ENCODE results near the gene COL8A1. TPM values are rescaled to one million over a fixed set of nuclear protein-coding genes. Genes with fewer than 3 reads are reported as not detected.

Gene COL8A1
- total and polyA plus RNA-seq, 3 donors from 2014 or later = 1.1 to 11.5 (median 1.3) TPM

- 34 to 41% methylated on average over 3 of the region's 3 CpGs for WGBS, 2 donors
- no peak overlapping the region for H3K4me3 ChIP-seq
- intact Hi-C loops (cut with DNase I; ENCODE audit: low total_unique reads) = no loop called here
- no peak overlapping the region for H3K27ac ChIP-seq
- no peaks in the 10 kb centered on the region for H3K4me1 ChIP-seq
- H3K36me3 ChIP-seq (ENCODE audit: low read depth, missing control alignments) = no peaks in the 10 kb centered on the region
- H3K9me3 ChIP-seq = no peaks in the 10 kb centered on the region
- DNase-seq = no peak
- H3K27me3 ChIP-seq = no peaks in the 10 kb centered on the region
- TF ChIP-seq CTCF (IDR thresholded peaks at IDR 0.05) (no peak), POLR2A (IDR thresholded peaks at IDR 0.05) (no peak)
Observed at GRCh38 chr3:99651531-99651930, 13.1 kb downstream of the COL8A1 start.

GRCh38 chr3:99656624-99657023 lies 18.2 kb downstream of the COL8A1 start:
- Histone ChIP-seq H3K27me3 (no peaks in the 10 kb centered on the region), H3K27ac (no peak overlapping the region), H3K4me3 (no peak overlapping the region), H3K36me3 (ENCODE audit: low read depth, missing control alignments) (no peaks in the 10 kb centered on the region), H3K4me1 (no peaks in the 10 kb centered on the region), H3K9me3 (no peaks in the 10 kb centered on the region)
- TF ChIP-seq CTCF (IDR thresholded peaks at IDR 0.05) (no peak), POLR2A (IDR thresholded peaks at IDR 0.05) (no peak)
- DNase-seq = no peak
- WGBS, 2 donors = 62 to 70% methylated on average over 3 of the region's 3 CpGs
- intact Hi-C loops (cut with DNase I; ENCODE audit: low total_unique reads) = no loop called here

GRCh38 chr3:99658274-99658673 lies 19.9 kb downstream of the COL8A1 start:
- Histone ChIP-seq H3K27me3 (no peaks in the 10 kb centered on the region), H3K4me3 (no peak overlapping the region), H3K27ac (no peak overlapping the region), H3K9me3 (no peaks in the 10 kb centered on the region), H3K4me1 (no peaks in the 10 kb centered on the region), H3K36me3 (ENCODE audit: low read depth, missing control alignments) (no peaks in the 10 kb centered on the region)
- 50 to 58% methylated on average over 2 of the region's 2 CpGs for WGBS, 2 donors
- intact Hi-C loops (cut with DNase I; ENCODE audit: low total_unique reads) = no loop called here
- TF ChIP-seq CTCF (IDR thresholded peaks at IDR 0.05) (no peak), POLR2A (IDR thresholded peaks at IDR 0.05) (no peak)
- DNase-seq = no peak

GRCh38 chr3:99659032-99659431 lies 20.6 kb downstream of the COL8A1 start:
- no peak overlapping the region for H3K27ac ChIP-seq
- no peak for DNase-seq
- H3K4me3 ChIP-seq = no peak overlapping the region
- no peaks in the 10 kb centered on the region for H3K4me1 ChIP-seq
- intact Hi-C loops (cut with DNase I; ENCODE audit: low total_unique reads) = no loop called here
- H3K36me3 ChIP-seq (ENCODE audit: low read depth, missing control alignments) = no peaks in the 10 kb centered on the region
- TF ChIP-seq POLR2A (IDR thresholded peaks at IDR 0.05) (no peak), CTCF (IDR thresholded peaks at IDR 0.05) (no peak)
- no peaks in the 10 kb centered on the region for H3K9me3 ChIP-seq
- WGBS, 2 donors = 86 to 88% methylated on average over 6 of the region's 6 CpGs
- H3K27me3 ChIP-seq = no peaks in the 10 kb centered on the region

- TF ChIP-seq CTCF (IDR thresholded peaks at IDR 0.05) = no peak
Observed at GRCh38 chr3:99659951-99660350, 21.6 kb downstream of the COL8A1 start.

More at GRCh38 chr3:99659951-99660350, 21.6 kb downstream of the COL8A1 start:
- Histone ChIP-seq H3K27ac (no peak overlapping the region), H3K36me3 (ENCODE audit: low read depth, missing control alignments) (no peaks in the 10 kb centered on the region), H3K4me3 (no peak overlapping the region), H3K27me3 (no peaks in the 10 kb centered on the region), H3K4me1 (no peaks in the 10 kb centered on the region), H3K9me3 (no peaks in the 10 kb centered on the region)
- 81 to 85% methylated on average over 4 of the region's 4 CpGs for WGBS, 2 donors
- no peak for DNase-seq
- intact Hi-C loops (cut with DNase I; ENCODE audit: low total_unique reads) = no loop called here

All from testis (tissue), 3 donors.